GM12878 (cell line): ENCODE measurements around the gene TMEM138. TPM values are rescaled to one million over a fixed set of nuclear protein-coding genes. Genes with fewer than 3 reads are reported as not detected.

ENCODE experiments used
- ATAC-seq: fragments of 200-7000 bp; cut with Tn5 transposase; 3 replicates; pipeline ENCODE4 v1.9.1; 2020; ENCODE audit warnings: mild to moderate bottlenecking, moderate library complexity
- BruUV-seq: library from RNA; stranded (reverse); fragments of 400-500 nt; replicated peaks from 2 replicates; lab custom pipeline; 2021; lab: Mats Ljungman, UMichigan
- CTCF ChIA-PET: fragments of 300-600 bp; sonication (Branson Sonifier 250); formaldehyde crosslinking; extraction: SDS; loops from one replicate; lab custom pipeline; 2021; ENCODE audit warnings: inconsistent platforms; lab: Yijun Ruan, JAX
- POLR2A ChIA-PET: fragments of 350-600 bp; formaldehyde crosslinking; extraction: SDS; loops from one replicate; lab custom pipeline; 2021; ENCODE audit warnings: inconsistent platforms; lab: Charles Lee
- RAD21 ChIA-PET: fragments of 300-600 bp; sonication (Branson Sonifier 250); formaldehyde crosslinking; loops from one replicate; lab custom pipeline; 2023; ENCODE audit warnings: antibody characterized with exemption; ENCODE audit not compliant: unreplicated experiment; lab: Charles Lee
- SMC1A ChIA-PET: fragments of 300-600 bp; sonication (Branson Sonifier 250); formaldehyde crosslinking; loops from one replicate; lab custom pipeline; 2023; ENCODE audit not compliant: unreplicated experiment, uncharacterized antibody; lab: Charles Lee
- DNase-seq: peaks from one replicate; pipeline ENCODE4 v3.0.0-alpha.2; 2011; ENCODE audit warnings: low read depth, low spot score
- FAIRE-seq: peaks from 3 replicates; lab custom pipeline; 2011; peaks lifted over from hg19 to GRCh38; lab: Jason Lieb, UNC
- H2AFZ ChIP-seq: 2 replicates; pipeline ENCODE4 v1.6.0; 2011; ENCODE audit warnings: low read depth, low read length, control low read depth; ENCODE audit not compliant: control insufficient read depth
- H3K27ac ChIP-seq: 2 replicates; pipeline ENCODE4 v1.5.1; 2011; ENCODE audit warnings: control low read depth; ENCODE audit not compliant: control insufficient read depth, insufficient read depth
- H3K27me3 ChIP-seq, 2 experiments: replicated peaks in 1 of 2; 2 replicates each; pipeline versions ENCODE4 v1.6.0 to v1.6.1; 2011; ENCODE audit warnings: low read length in 1 of 2; ENCODE audit not compliant: control insufficient read depth in 2 of 2, insufficient read depth in 2 of 2
- H3K36me3 ChIP-seq, 2 experiments: 2 replicates each; pipeline ENCODE4 v1.5.1; 2011; ENCODE audit warnings: low read length in 1 of 2; ENCODE audit not compliant: control insufficient read depth in 2 of 2, insufficient read depth in 2 of 2
- H3K4me1 ChIP-seq: 2 replicates; pipeline ENCODE4 v1.6.1; 2011; ENCODE audit warnings: mild to moderate bottlenecking, low read length, moderate library complexity, mixed read lengths; ENCODE audit not compliant: control insufficient read depth, insufficient read depth
- H3K4me2 ChIP-seq: 2 replicates; pipeline ENCODE4 v1.6.0; 2011; ENCODE audit warnings: control low read depth; ENCODE audit not compliant: control insufficient read depth, insufficient read depth
- H3K4me3 ChIP-seq: fragments of 200-600 bp; sonication (generic); 2 replicates; pipeline ENCODE4 v1.5.1; 2016
- H3K79me2 ChIP-seq: 2 replicates; pipeline ENCODE4 v1.6.0; 2011; ENCODE audit warnings: low read length; ENCODE audit not compliant: control insufficient read depth, insufficient read depth
- H3K9ac ChIP-seq: 2 replicates; pipeline ENCODE4 v1.8.0; 2011; ENCODE audit warnings: low read length, control low read depth, mixed read lengths; ENCODE audit not compliant: control insufficient read depth, insufficient read depth
- H3K9me3 ChIP-seq: replicated peaks from 3 replicates; pipeline ENCODE4 v1.5.1; 2011; ENCODE audit warnings: mild to moderate bottlenecking, low read length; ENCODE audit not compliant: control insufficient read depth, insufficient read depth
- H4K20me1 ChIP-seq: 2 replicates; pipeline ENCODE4 v1.6.0; 2011; ENCODE audit not compliant: control insufficient read depth, insufficient read depth
- BCL3 ChIP-seq: IDR thresholded peaks from 2 replicates; pipeline ENCODE4 v1.6.1; 2011; ENCODE audit warnings: borderline replicate concordance, low read depth, mild to moderate bottlenecking, moderate library complexity, low read length; ENCODE audit not compliant: insufficient read depth, poor library complexity, severe bottlenecking
- E2F4 ChIP-seq: IDR thresholded peaks from 2 replicates; pipeline ENCODE4 v1.6.1; 2012; ENCODE audit warnings: low read depth, low read length, improper control_type of control experiment
- ELK1 ChIP-seq: IDR thresholded peaks from 2 replicates; pipeline ENCODE4 v1.6.1; 2012; ENCODE audit warnings: low read depth, low read length, improper control_type of control experiment
- ETV6 ChIP-seq, 2 experiments: fragments of 450-650 bp in 1 of 2; IDR thresholded peaks in 1 of 2; conservative IDR thresholded peaks in 1 of 2; 2 replicates each; pipeline ENCODE4 v1.6.1; 2014; ENCODE audit warnings: antibody characterized with exemption in 1 of 2, borderline replicate concordance in 1 of 2, low read depth in 1 of 2, mild to moderate bottlenecking in 1 of 2, moderate library complexity in 1 of 2
- MLLT1 ChIP-seq: fragments of 450-650 bp; IDR thresholded peaks from 2 replicates; pipeline ENCODE4 v1.6.1; 2016; ENCODE audit warnings: mild to moderate bottlenecking
- RELB ChIP-seq: fragments of 450-650 bp; IDR thresholded peaks from 2 replicates; pipeline ENCODE4 v1.6.1; 2017; ENCODE audit warnings: low read depth, mild to moderate bottlenecking, moderate library complexity
- SUZ12 ChIP-seq: fragments of 200-600 bp; sonication (generic); IDR thresholded peaks from one replicate; pipeline ENCODE4 v1.6.1; 2018; ENCODE audit warnings: antibody characterized with exemption, mild to moderate bottlenecking; ENCODE audit not compliant: unreplicated experiment
- TCF3 ChIP-seq: IDR thresholded peaks from 2 replicates; pipeline ENCODE4 v1.6.1; 2012; ENCODE audit warnings: low read depth, mild to moderate bottlenecking, low read length, borderline replicate concordance; ENCODE audit not compliant: insufficient read depth
- WGBS: methylation state at CpG from one replicate; pipeline ENCODE4 v1.1.6; 2016; ENCODE audit warnings: low lambda C conversion rate; ENCODE audit not compliant: insufficient replicate concordance, insufficient coverage; ENCODE audit errors: missing lambda C conversion rate; 5-methylcytosine and 5-hydroxymethylcytosine counted together
- in situ Hi-C: fragments of 300-500 bp; cut with MboI; formaldehyde crosslinking; loops from 9 replicates; pipeline ENCODE4 v1.14.3; 2018; ENCODE audit warnings: mixed read lengths
- intact Hi-C: fragments of 100-400 bp; cut with micrococcal nuclease; formaldehyde crosslinking; loops from one replicate; pipeline ENCODE4 v1.14.2; 2022; ENCODE audit not compliant: unreplicated experiment
- polyA plus RNA-seq, 11 experiments: library from polyadenylated mRNA; depleted of rRNA in 4 of 11; unstranded in 6 of 11; stranded (reverse) in 5 of 11; fragments of >200 nt; fragmentation: Nextera tagmentation in 4 of 11; fragmentation: Illumina TruSeq in 1 of 11; extraction: Ambion mirVana in 4 of 11; extraction: Trizol in 1 of 11; gene quantifications; 1 replicate in 1 of 11; 2 replicates in 10 of 11; pipeline versions ENCODE4 v1.2.1 to v1.2.3, GENCODE V29; 2011 to 2016; ENCODE audit warnings: inconsistent platforms in 2 of 11, missing spikeins in 2 of 11, low read depth in 1 of 11
- total RNA-seq, 4 experiments: library from RNA; depleted of rRNA in 3 of 4; stranded (reverse); fragments of >200 nt in 3 of 4; fragmentation: Illumina TruSeq in 1 of 4; extraction: Trizol in 1 of 4; gene quantifications; 2 replicates each; pipeline versions ENCODE4 v1.2.1 to v1.2.3, GENCODE V29; 2013 to 2021
- TF ChIP-seq, protein P1 (sequence below): fragments of 450-650 bp; formaldehyde crosslinking; IDR thresholded peaks from 2 replicates; pipeline ENCODE4 v1.4.0; 2020; ENCODE audit warnings: mild to moderate bottlenecking, moderate library complexity

TMEM138 gene
- total and polyA plus RNA-seq, 10 of the 15 experiments (the other 5 are each of a cell fraction or from before 2014, with no cell fraction given) = 28.5 to 116 (median 73.4) TPM

GRCh38 chr11:61329871-61330270 is 32.3 kb upstream of the TMEM138 start:
- no peak for FAIRE-seq
- no peak overlapping the region for H3K4me2 ChIP-seq
- no peaks in the 10 kb centered on the region; the same call in 1 of the 2 replicates for H4K20me1 ChIP-seq
- peaks cover 15% of the 10 kb centered on the region for H3K4me1 ChIP-seq
- H3K27ac ChIP-seq = no peak overlapping the region
- H3K4me3 ChIP-seq = no peak overlapping the region
- RAD21 ChIA-PET = interaction anchor here (1.0 to 1.5 kb wide), 2 partner anchors 56 kb away, joined by 3 to 9 read pairs; no protein-coding TSS in a partner anchor
- BruUV-seq = no TSS peak
- no peak for ATAC-seq
- H3K9me3 ChIP-seq = no peaks in the 10 kb centered on the region
- WGBS = 97% methylated on average over 4 of the region's 4 CpGs
- H3K36me3 ChIP-seq = peaks cover 6 to 28% of the 10 kb centered on the region in 2 experiments
- in situ Hi-C loops (no loop called here), intact Hi-C loops (loop anchor here (5.0 to 10.0 kb wide), 2 partner anchors 75 to 107 kb away; no protein-coding TSS in a partner anchor)
- H2AFZ ChIP-seq = no peak overlapping the region
- H3K27me3 ChIP-seq = no peaks in the 10 kb centered on the region
- SMC1A ChIA-PET = interaction anchor here (0.9 kb wide), 1 partner anchor 56 kb away, joined by 6 read pairs; no protein-coding TSS in a partner anchor
- H3K9ac ChIP-seq = no peak overlapping the region
- POLR2A ChIA-PET = interaction anchor here (1.1 kb wide), 1 partner anchor 32 kb away, joined by 3 read pairs; the partner anchor contains the start of genes CYB561A3 and TMEM138
- DNase-seq = no peak
- CTCF ChIA-PET = interaction anchor here (0.7 to 3.1 kb wide), 5 partner anchors 26 to 142 kb away, joined by 3 to 25 read pairs (median 4); partner anchors contain the start of gene TMEM216
- peaks cover 70% of the 10 kb centered on the region for H3K79me2 ChIP-seq
- TF ChIP-seq BCL3 = no peak
- TF ChIP-seq RELB = no peak
- TF ChIP-seq SUZ12 = no peak
- TF ChIP-seq TCF3 = no peak
- TF ChIP-seq MLLT1 = no peak
- TF ChIP-seq, protein P1, sequence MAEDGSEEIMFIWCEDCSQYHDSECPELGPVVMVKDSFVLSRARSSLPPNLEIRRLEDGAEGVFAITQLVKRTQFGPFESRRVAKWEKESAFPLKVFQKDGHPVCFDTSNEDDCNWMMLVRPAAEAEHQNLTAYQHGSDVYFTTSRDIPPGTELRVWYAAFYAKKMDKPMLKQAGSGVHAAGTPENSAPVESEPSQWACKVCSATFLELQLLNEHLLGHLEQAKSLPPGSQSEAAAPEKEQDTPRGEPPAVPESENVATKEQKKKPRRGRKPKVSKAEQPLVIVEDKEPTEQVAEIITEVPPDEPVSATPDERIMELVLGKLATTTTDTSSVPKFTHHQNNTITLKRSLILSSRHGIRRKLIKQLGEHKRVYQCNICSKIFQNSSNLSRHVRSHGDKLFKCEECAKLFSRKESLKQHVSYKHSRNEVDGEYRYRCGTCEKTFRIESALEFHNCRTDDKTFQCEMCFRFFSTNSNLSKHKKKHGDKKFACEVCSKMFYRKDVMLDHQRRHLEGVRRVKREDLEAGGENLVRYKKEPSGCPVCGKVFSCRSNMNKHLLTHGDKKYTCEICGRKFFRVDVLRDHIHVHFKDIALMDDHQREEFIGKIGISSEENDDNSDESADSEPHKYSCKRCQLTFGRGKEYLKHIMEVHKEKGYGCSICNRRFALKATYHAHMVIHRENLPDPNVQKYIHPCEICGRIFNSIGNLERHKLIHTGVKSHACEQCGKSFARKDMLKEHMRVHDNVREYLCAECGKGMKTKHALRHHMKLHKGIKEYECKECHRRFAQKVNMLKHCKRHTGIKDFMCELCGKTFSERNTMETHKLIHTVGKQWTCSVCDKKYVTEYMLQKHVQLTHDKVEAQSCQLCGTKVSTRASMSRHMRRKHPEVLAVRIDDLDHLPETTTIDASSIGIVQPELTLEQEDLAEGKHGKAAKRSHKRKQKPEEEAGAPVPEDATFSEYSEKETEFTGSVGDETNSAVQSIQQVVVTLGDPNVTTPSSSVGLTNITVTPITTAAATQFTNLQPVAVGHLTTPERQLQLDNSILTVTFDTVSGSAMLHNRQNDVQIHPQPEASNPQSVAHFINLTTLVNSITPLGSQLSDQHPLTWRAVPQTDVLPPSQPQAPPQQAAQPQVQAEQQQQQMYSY (CRISPR knock-in tag) = no peak
- TF ChIP-seq E2F4 = no peak
- TF ChIP-seq ETV6 (conservative IDR thresholded peaks at IDR 0.05 in 1 of 2, IDR thresholded peaks at IDR 0.05 in 1 of 2; ENCODE audit: borderline replicate concordance in 1 of 2, low read depth in 1 of 2) = no peak
- TF ChIP-seq ELK1 = no peak
